ENCODE measurements around the gene BICC1.

The BICC1 gene

GRCh38 chr10:58747687-58748086 lies 235.0 kb downstream of the BICC1 start:
- in situ Hi-C loops (cut with HindIII; ENCODE audit: low pct_ligation_motif_present, low pct_unique_long_range_greater_than_20kb, low sequenced_read_pairs), result no loop called here
- no peak for DNase-seq

DNA sequence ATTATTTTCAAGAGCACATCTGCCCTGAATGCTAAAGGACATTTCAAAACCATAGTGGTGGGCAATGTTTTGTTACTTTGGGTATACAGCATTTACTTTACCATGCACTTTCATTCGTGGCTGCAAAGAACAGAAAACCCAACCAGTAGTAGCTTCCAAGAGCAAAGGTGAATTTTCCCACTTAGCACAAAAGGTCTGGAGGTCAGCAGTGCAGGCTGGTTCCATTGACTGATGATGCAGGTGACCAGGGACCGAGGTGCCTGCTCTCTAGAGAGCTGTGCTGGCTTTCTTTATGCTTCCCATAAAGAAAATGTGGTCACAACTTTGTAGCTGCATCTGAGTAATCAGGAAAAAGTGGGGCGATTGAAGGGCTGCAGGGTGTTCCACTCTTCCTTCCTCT lies 240.0 kb downstream of the BICC1 start:
- in situ Hi-C loops (cut with HindIII; ENCODE audit: low pct_ligation_motif_present, low pct_unique_long_range_greater_than_20kb, low sequenced_read_pairs), result no loop called here
- DNase-seq, result no peak

GRCh38 chr10:58753425-58753824 lies 240.8 kb downstream of the BICC1 start:
- in situ Hi-C loops (cut with HindIII; ENCODE audit: low pct_ligation_motif_present, low pct_unique_long_range_greater_than_20kb, low sequenced_read_pairs), result no loop called here
- DNase-seq, result no peak

DNA sequence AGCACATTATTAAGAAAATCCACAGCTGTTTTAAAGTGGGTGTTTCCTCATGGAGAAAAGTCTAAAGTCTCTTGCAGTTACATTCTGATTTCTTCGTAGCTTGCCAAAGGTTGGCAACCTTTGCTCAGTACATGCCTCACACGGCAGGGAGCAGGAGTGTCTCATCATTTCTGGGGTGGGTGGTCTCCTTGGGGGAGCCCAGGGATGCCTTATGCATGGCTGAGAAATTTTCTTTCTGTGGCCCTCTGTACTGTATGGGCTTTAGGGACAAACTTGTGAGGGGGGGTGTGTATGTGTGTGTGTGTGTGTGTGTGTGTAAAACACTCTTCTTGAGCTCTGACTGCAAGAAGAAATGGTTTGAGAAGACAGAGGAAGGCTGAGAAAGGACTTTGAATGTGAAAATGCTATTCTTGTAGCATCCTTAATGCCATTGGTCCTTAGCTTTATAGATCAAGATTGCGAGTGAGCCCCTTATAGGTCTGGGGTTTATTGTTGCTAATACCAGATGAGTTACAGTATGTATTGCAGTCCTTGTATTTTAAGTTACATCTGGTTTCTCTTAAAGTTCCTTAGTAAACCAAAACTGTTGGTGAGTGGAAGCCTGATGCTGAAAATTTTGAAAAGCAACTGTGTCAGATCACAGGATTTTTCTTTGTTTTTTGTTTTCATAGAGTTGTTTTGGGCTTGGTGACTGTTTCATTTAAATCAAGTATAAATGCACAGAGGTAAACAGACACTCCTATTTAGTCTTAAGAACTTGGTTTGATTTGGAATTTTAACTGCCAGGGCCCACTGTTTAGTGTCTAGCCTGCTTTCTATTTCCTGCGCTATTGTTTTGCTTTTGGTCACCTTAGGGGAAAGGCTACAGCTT lies 242.0 kb downstream of the BICC1 start:
- in situ Hi-C loops (cut with HindIII; ENCODE audit: low pct_ligation_motif_present, low pct_unique_long_range_greater_than_20kb, low sequenced_read_pairs), result no loop called here

DNA sequence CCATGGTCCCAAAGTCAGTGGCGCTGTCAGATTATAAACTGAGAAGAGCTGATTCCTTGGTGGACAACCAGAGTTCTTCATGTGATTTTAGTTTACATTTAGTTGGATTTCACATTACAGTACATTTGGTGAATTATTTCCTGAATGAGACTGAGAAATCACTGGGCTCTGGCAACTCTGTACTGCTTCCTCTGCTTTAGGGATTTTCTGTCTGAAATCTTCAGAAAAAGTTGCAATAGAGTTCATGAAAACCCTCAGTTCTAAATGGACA lies 242.6 kb downstream of the BICC1 start:
- in situ Hi-C loops (cut with HindIII; ENCODE audit: low pct_ligation_motif_present, low pct_unique_long_range_greater_than_20kb, low sequenced_read_pairs), result no loop called here
- DNase-seq, result no peak

More for the DNA sequence above, 242.0 kb downstream of the BICC1 start:
- DNase-seq, result peak; percentile 26

DNA sequence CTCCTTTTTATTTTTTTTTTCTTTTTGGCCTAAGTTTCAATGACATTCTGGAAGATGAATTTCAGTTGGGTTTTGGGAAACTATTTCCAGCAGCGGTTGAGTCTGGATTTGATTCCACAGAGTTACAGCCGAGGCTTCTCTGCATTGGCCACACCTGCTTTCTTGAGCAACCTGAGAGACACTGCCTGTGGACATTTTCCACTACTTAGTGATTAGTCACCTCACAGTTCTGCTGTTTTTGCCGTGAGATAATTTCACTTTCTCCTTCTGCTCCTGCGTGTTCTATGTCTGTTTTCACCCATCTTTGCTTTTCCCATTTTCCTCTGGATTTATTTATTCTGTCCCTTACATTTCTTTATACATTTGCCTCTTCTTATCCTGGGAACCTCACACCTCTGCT lies 243.0 kb downstream of the BICC1 start:
- in situ Hi-C loops (cut with HindIII; ENCODE audit: low pct_ligation_motif_present, low pct_unique_long_range_greater_than_20kb, low sequenced_read_pairs), result no loop called here
- DNase-seq, result peak; percentile 79

- DNase-seq, result peak; percentile 64
- in situ Hi-C loops (cut with HindIII; ENCODE audit: low pct_ligation_motif_present, low pct_unique_long_range_greater_than_20kb, low sequenced_read_pairs), result no loop called here
These were observed 243.6 kb downstream of the BICC1 start for GRCh38 chr10:58756130-58756719.

- in situ Hi-C loops (cut with HindIII; ENCODE audit: low pct_ligation_motif_present, low pct_unique_long_range_greater_than_20kb, low sequenced_read_pairs), result no loop called here
- no peak for DNase-seq
These were observed 244.8 kb downstream of the BICC1 start for GRCh38 chr10:58757352-58758065.

GRCh38 chr10:58758321-58758720 lies 245.6 kb downstream of the BICC1 start:
- DNase-seq, result peak; percentile 36
- in situ Hi-C loops (cut with HindIII; ENCODE audit: low pct_ligation_motif_present, low pct_unique_long_range_greater_than_20kb, low sequenced_read_pairs), result no loop called here

- in situ Hi-C loops (cut with HindIII; ENCODE audit: low pct_ligation_motif_present, low pct_unique_long_range_greater_than_20kb, low sequenced_read_pairs), result no loop called here
- DNase-seq, result no peak
These were observed 251.5 kb downstream of the BICC1 start for GRCh38 chr10:58764087-58764747.

DNA sequence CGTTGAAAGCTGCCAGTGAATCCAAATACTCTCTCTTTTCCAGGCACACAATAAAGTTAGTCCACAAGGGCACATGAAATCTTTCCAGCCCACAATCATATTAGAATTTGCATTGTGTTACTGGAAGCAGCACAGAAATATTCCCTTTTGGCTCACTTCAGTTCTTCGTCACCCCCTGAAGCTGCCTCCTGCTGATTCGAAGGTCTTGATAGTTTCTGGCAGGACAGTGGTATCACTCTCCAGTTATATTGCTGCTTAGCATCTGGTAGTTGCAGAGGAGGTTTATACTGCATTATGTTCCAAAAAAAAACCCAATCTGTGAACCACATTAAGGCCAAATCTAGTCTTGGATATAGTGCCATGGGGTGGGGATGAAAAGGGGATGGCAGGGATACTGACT lies 253.2 kb downstream of the BICC1 start:
- in situ Hi-C loops (cut with HindIII; ENCODE audit: low pct_ligation_motif_present, low pct_unique_long_range_greater_than_20kb, low sequenced_read_pairs), result no loop called here
- DNase-seq, result no peak

- in situ Hi-C loops (cut with HindIII; ENCODE audit: low pct_ligation_motif_present, low pct_unique_long_range_greater_than_20kb, low sequenced_read_pairs), result no loop called here
- DNase-seq, result no peak
These were observed 255.0 kb downstream of the BICC1 start for GRCh38 chr10:58767652-58768051.

- no peak for DNase-seq
- in situ Hi-C loops (cut with HindIII; ENCODE audit: low pct_ligation_motif_present, low pct_unique_long_range_greater_than_20kb, low sequenced_read_pairs), result no loop called here
These were observed 259.2 kb downstream of the BICC1 start for GRCh38 chr10:58771863-58772262.

DNA sequence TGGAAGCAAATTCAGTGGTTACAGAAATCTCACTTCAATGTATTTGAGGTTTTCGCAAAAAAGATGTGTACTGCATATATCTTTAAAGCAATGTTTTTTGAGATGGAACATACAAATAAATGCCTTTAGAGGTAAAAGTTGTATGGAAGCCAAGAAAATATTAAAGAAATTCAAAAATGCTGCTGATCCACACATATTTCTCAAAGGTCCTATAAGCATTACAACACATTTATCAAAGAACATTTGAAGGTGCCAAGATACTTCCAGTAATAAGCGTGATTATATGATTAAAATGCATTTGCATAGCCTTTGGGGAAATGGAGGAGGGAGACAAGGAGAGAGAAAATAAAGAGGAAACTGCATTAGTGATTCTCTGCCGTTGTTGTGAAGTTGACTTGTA lies 260.1 kb downstream of the BICC1 start:
- in situ Hi-C loops (cut with HindIII; ENCODE audit: low pct_ligation_motif_present, low pct_unique_long_range_greater_than_20kb, low sequenced_read_pairs), result no loop called here
- DNase-seq, result no peak

- DNase-seq, result no peak
- in situ Hi-C loops (cut with HindIII; ENCODE audit: low pct_ligation_motif_present, low pct_unique_long_range_greater_than_20kb, low sequenced_read_pairs), result no loop called here
These were observed 260.7 kb downstream of the BICC1 start for GRCh38 chr10:58773341-58773740.

- no peak for DNase-seq
- in situ Hi-C loops (cut with HindIII; ENCODE audit: low pct_ligation_motif_present, low pct_unique_long_range_greater_than_20kb, low sequenced_read_pairs), result no loop called here
These were observed 261.3 kb downstream of the BICC1 start for GRCh38 chr10:58773944-58774343.

- in situ Hi-C loops (cut with HindIII; ENCODE audit: low pct_ligation_motif_present, low pct_unique_long_range_greater_than_20kb, low sequenced_read_pairs), result no loop called here
These were observed 263.4 kb downstream of the BICC1 start for GRCh38 chr10:58775960-58776567.

GRCh38 chr10:58776568-58777318 lies 264.1 kb downstream of the BICC1 start:
- DNase-seq, result no peak
- in situ Hi-C loops (cut with HindIII; ENCODE audit: low pct_ligation_motif_present, low pct_unique_long_range_greater_than_20kb, low sequenced_read_pairs), result no loop called here

More at GRCh38 chr10:58775960-58776567, 263.4 kb downstream of the BICC1 start:
- peak; percentile 37 for DNase-seq
